HCT116 (cell line): Measurements from ENCODE around the gene LYST. TPM values are rescaled to one million over a fixed set of nuclear protein-coding genes. Genes with fewer than 3 reads are reported as not detected.

Experiments used
- ATAC-seq: fragments of 200-7000 bp; cut with Tn5 transposase; 2 replicates; pipeline ENCODE4 v1.9.1; 2020; ENCODE audit warnings: mild to moderate bottlenecking, moderate library complexity
- BruUV-seq: library from RNA; stranded (reverse); fragments of 400-500 nt; replicated peaks from 2 replicates; lab custom pipeline; 2021; lab: Mats Ljungman, UMichigan
- CTCF ChIA-PET: fragments of 300-600 bp; sonication (Branson Sonifier 250); formaldehyde crosslinking; loops from one replicate; lab custom pipeline; 2021; ENCODE audit warnings: antibody characterized with exemption; lab: Charles Lee
- POLR2A ChIA-PET: fragments of 300-600, 350-600 bp; sonication (Branson Sonifier 250); formaldehyde crosslinking; loops from one replicate; lab custom pipeline; 2021; ENCODE audit warnings: antibody characterized with exemption; lab: Charles Lee
- RAD21 ChIA-PET, 2 experiments: fragments of 300-600 bp; sonication (Branson Sonifier 250); formaldehyde crosslinking; loops; one replicate each; lab custom pipeline; 2023; ENCODE audit warnings: low total read pairs in 2 of 2; ENCODE audit not compliant: uncharacterized antibody in 2 of 2, unreplicated experiment in 2 of 2, low non-redundant PET in 1 of 2; lab: Charles Lee
- DNase-seq: peaks from one replicate; pipeline ENCODE4 v3.0.0-alpha.2; 2010; ENCODE audit warnings: low read depth, low spot score
- H2AFZ ChIP-seq: fragments of 200-600 bp; shearing (Covaris generic), sonication (generic); 2 replicates; pipeline ENCODE4 v1.6.1; 2017; ENCODE audit warnings: low read depth, mixed run types, mixed read lengths, antibody characterized with exemption, low read length; ENCODE audit not compliant: poor library complexity, severe bottlenecking
- H3K27ac ChIP-seq: 2 replicates; pipeline ENCODE4 v1.5.1; 2012; ENCODE audit warnings: low read depth, low read length
- H3K27me3 ChIP-seq: fragments of 200-600 bp; sonication (generic); 2 replicates; pipeline ENCODE4 v1.6.1; 2016; ENCODE audit warnings: mixed run types, low read length, mixed read lengths; ENCODE audit not compliant: insufficient read depth
- H3K36me3 ChIP-seq, 2 experiments: fragments of 200-500 bp in 1 of 2; fragments of 200-600 bp in 1 of 2; sonication (Bioruptor generic) in 1 of 2; sonication (generic) in 1 of 2; 2 replicates each; pipeline versions ENCODE4 v1.5.1 to v1.6.1; 2014 to 2016; ENCODE audit warnings: low read length in 2 of 2, inconsistent platforms in 1 of 2, mixed read lengths in 1 of 2, mixed run types in 1 of 2; ENCODE audit not compliant: insufficient read depth in 2 of 2, control insufficient read depth in 1 of 2
- H3K4me1 ChIP-seq, 2 experiments: fragments of 200-600 bp in 1 of 2; sonication (generic) in 1 of 2; 2 replicates each; pipeline versions ENCODE4 v1.5.1 to v1.6.1; 2012 to 2017; ENCODE audit warnings: low read length in 2 of 2, inconsistent platforms in 1 of 2, mild to moderate bottlenecking in 1 of 2, mixed read lengths in 1 of 2, mixed run types in 1 of 2, moderate library complexity in 1 of 2; ENCODE audit not compliant: insufficient read depth in 2 of 2, control insufficient read depth in 1 of 2
- H3K4me2 ChIP-seq: fragments of 200-600 bp; sonication (generic); 2 replicates; pipeline ENCODE4 v1.6.1; 2017; ENCODE audit warnings: mixed run types, low read length, mixed read lengths
- H3K4me3 ChIP-seq, 2 experiments: fragments of 200-600 bp in 1 of 2; sonication (generic) in 1 of 2; replicated peaks in 1 of 2; 2 replicates each; pipeline ENCODE4 v1.5.1; 2011 to 2016; ENCODE audit warnings: low read length in 2 of 2, control low read depth in 1 of 2, low read depth in 1 of 2, mild to moderate bottlenecking in 1 of 2, mixed read lengths in 1 of 2, mixed run types in 1 of 2
- H3K79me2 ChIP-seq: fragments of 200-600 bp; sonication (generic); 2 replicates; pipeline ENCODE4 v1.6.1; 2017; ENCODE audit warnings: mild to moderate bottlenecking, mixed run types, low read length, moderate library complexity, mixed read lengths; ENCODE audit not compliant: insufficient read depth
- H3K9ac ChIP-seq: fragments of 200-600 bp; sonication (generic); 2 replicates; pipeline ENCODE4 v1.6.1; 2016; ENCODE audit warnings: low read length, mixed read lengths
- H3K9me2 ChIP-seq: fragments of 200-600 bp; sonication (generic), shearing (Covaris generic); 2 replicates; pipeline ENCODE4 v1.6.1; 2017; ENCODE audit warnings: mixed run types, mild to moderate bottlenecking, moderate library complexity; ENCODE audit not compliant: insufficient read depth
- H3K9me3 ChIP-seq, 2 experiments: fragments of 200-500 bp in 1 of 2; fragments of 200-600 bp in 1 of 2; sonication (Bioruptor generic) in 1 of 2; sonication (generic) in 1 of 2; 2 replicates each; pipeline ENCODE4 v1.6.1; 2014 to 2017; ENCODE audit warnings: low read length in 2 of 2, mixed read lengths in 2 of 2, inconsistent platforms in 1 of 2, low read depth in 1 of 2, mild to moderate bottlenecking in 1 of 2, mixed run types in 1 of 2, moderate library complexity in 1 of 2; ENCODE audit not compliant: control insufficient read depth in 1 of 2, insufficient read depth in 1 of 2
- H4K20me1 ChIP-seq: fragments of 200-600 bp; sonication (generic), shearing (Covaris generic); 2 replicates; pipeline ENCODE4 v1.6.1; 2017; ENCODE audit warnings: mixed run types, mild to moderate bottlenecking, moderate library complexity; ENCODE audit not compliant: insufficient read depth
- CBX3 ChIP-seq: IDR thresholded peaks from 2 replicates; pipeline ENCODE4 v1.6.1; 2012; ENCODE audit warnings: low read depth
- EGR1 ChIP-seq: IDR thresholded peaks from 2 replicates; pipeline ENCODE4 v1.6.1; 2012; ENCODE audit warnings: low read depth
- ELF1 ChIP-seq: IDR thresholded peaks from 2 replicates; pipeline ENCODE4 v1.6.1; 2012; ENCODE audit warnings: low read depth, borderline replicate concordance
- FOSL1 ChIP-seq: IDR thresholded peaks from 2 replicates; pipeline ENCODE4 v1.6.1; 2012; ENCODE audit warnings: low read depth
- MAX ChIP-seq: IDR thresholded peaks from 2 replicates; pipeline ENCODE4 v1.6.1; 2012
- POLR2A ChIP-seq: IDR thresholded peaks from 2 replicates; pipeline ENCODE4 v1.7.0; 2011; ENCODE audit warnings: borderline replicate concordance; ENCODE audit not compliant: insufficient read depth, insufficient read length; ENCODE audit errors: extremely low read depth
- REST ChIP-seq: IDR thresholded peaks from 2 replicates; pipeline ENCODE4 v1.6.1; 2012; ENCODE audit warnings: low read depth
- SP1 ChIP-seq: IDR thresholded peaks from 2 replicates; pipeline ENCODE4 v1.6.1; 2012; ENCODE audit warnings: low read depth
- TCF7L2 ChIP-seq: IDR thresholded peaks from 2 replicates; pipeline ENCODE4 v1.7.0; 2011; ENCODE audit warnings: borderline replicate concordance, inconsistent platforms; ENCODE audit not compliant: insufficient read depth, insufficient read length; ENCODE audit errors: extremely low read depth
- YY1 ChIP-seq: IDR thresholded peaks from 2 replicates; pipeline ENCODE4 v1.6.1; 2011; ENCODE audit warnings: low read length, low read depth, moderate library complexity, mild to moderate bottlenecking; ENCODE audit not compliant: insufficient replicate concordance; ENCODE audit errors: extremely low read depth
- ZFX ChIP-seq: fragments of 450-650 bp; IDR thresholded peaks from 2 replicates; pipeline ENCODE4 v1.6.1; 2017
- ZNF274 ChIP-seq: fragments of 200-500 bp; sonication (Bioruptor generic); IDR thresholded peaks from 2 replicates; pipeline ENCODE4 v1.6.1; 2014; ENCODE audit warnings: mild to moderate bottlenecking, low read depth, low read length, inconsistent platforms
- intact Hi-C: fragments of 100-400 bp; cut with micrococcal nuclease; formaldehyde crosslinking; loops from 2 replicates; pipeline ENCODE4 v1.10.0; 2022
- total RNA-seq: library from RNA; stranded (reverse); gene quantifications from one replicate; pipeline ENCODE4 v1.2.1, GENCODE V29; 2021; ENCODE audit not compliant: unreplicated experiment
- TF ChIP-seq, protein P1 (sequence below): IDR thresholded peaks from 2 replicates; pipeline ENCODE4 v1.6.1; 2011; ENCODE audit warnings: mild to moderate bottlenecking, low read length, moderate library complexity; ENCODE audit not compliant: insufficient replicate concordance; ENCODE audit errors: extremely low read depth
- TF ChIP-seq, protein P2 (sequence below), 3 experiments: fragments of 200-600 bp in 1 of 3; sonication (generic) in 1 of 3; IDR thresholded peaks in 2 of 3; conservative IDR thresholded peaks in 1 of 3; 2 replicates each; pipeline ENCODE4 v1.5.1; 2012 to 2017; ENCODE audit warnings: low read depth in 2 of 3, low read length in 2 of 3, antibody characterized with exemption in 1 of 3, borderline replicate concordance in 1 of 3, control low read depth in 1 of 3, mild to moderate bottlenecking in 1 of 3, mixed read lengths in 1 of 3, mixed run types in 1 of 3, moderate library complexity in 1 of 3; ENCODE audit not compliant: insufficient read depth in 1 of 3

The LYST gene
- total RNA-seq, 1 experiment from 2014 or later: 6.6 TPM

DNA sequence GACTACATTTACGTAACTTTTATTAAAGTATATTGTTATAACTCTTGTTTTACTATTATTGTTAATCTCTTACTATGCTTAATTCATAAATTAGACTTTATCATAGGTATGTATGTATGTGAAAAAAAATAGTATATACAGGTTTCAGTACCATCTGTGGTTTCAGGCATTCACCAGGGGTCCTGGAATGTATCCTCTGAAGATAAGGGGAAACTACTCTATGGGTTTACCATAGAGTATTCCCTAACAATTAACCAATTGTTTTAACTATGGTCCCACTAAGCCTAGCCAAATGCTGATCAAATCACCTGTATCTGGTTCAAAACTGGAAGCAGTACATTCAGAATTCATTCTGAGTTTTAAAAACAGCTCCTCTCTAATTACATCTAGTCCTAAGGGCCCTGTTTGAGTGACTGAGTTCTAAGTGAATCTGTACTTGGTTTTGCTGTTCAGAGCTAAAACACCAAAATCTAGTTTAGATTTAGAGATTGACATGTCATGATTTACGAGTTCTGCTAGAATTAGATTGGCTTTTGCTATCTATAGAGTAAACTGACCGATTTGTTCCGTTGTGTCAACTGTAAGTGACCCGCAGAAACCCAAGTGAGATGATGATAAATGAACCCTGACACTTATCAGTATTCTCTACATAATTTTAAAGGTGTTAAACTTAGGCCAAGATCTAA lies 123.6 kb downstream of the LYST start:
- no peaks in the 10 kb centered on the region for H3K27me3 ChIP-seq
- no peak overlapping the region for H3K4me2 ChIP-seq
- BruUV-seq: no TSS peak
- H3K9ac ChIP-seq: no peak overlapping the region
- ChIA-PET POLR2A (no interaction called here), CTCF (no interaction called here), RAD21 (no interaction called here)
- no peak overlapping the region for H3K27ac ChIP-seq
- H3K9me3 ChIP-seq: no peaks in the 10 kb centered on the region
- DNase-seq (no peak), ATAC-seq (no peak)
- no peaks in the 10 kb centered on the region for H4K20me1 ChIP-seq
- TF ChIP-seq EGR1: no peak
- TF ChIP-seq, protein P1, sequence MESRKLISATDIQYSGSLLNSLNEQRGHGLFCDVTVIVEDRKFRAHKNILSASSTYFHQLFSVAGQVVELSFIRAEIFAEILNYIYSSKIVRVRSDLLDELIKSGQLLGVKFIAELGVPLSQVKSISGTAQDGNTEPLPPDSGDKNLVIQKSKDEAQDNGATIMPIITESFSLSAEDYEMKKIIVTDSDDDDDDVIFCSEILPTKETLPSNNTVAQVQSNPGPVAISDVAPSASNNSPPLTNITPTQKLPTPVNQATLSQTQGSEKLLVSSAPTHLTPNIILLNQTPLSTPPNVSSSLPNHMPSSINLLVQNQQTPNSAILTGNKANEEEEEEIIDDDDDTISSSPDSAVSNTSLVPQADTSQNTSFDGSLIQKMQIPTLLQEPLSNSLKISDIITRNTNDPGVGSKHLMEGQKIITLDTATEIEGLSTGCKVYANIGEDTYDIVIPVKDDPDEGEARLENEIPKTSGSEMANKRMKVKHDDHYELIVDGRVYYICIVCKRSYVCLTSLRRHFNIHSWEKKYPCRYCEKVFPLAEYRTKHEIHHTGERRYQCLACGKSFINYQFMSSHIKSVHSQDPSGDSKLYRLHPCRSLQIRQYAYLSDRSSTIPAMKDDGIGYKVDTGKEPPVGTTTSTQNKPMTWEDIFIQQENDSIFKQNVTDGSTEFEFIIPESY: no peak
- TF ChIP-seq YY1: no peak
- no peak for TF ChIP-seq ELF1
- no peak for TF ChIP-seq MAX
- no peak for TF ChIP-seq ZNF274
- TF ChIP-seq ZFX: no peak
- TF ChIP-seq POLR2A: no peak
- TF ChIP-seq TCF7L2: no peak
- TF ChIP-seq REST: no peak
- TF ChIP-seq, protein P2, sequence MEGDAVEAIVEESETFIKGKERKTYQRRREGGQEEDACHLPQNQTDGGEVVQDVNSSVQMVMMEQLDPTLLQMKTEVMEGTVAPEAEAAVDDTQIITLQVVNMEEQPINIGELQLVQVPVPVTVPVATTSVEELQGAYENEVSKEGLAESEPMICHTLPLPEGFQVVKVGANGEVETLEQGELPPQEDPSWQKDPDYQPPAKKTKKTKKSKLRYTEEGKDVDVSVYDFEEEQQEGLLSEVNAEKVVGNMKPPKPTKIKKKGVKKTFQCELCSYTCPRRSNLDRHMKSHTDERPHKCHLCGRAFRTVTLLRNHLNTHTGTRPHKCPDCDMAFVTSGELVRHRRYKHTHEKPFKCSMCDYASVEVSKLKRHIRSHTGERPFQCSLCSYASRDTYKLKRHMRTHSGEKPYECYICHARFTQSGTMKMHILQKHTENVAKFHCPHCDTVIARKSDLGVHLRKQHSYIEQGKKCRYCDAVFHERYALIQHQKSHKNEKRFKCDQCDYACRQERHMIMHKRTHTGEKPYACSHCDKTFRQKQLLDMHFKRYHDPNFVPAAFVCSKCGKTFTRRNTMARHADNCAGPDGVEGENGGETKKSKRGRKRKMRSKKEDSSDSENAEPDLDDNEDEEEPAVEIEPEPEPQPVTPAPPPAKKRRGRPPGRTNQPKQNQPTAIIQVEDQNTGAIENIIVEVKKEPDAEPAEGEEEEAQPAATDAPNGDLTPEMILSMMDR (IDR thresholded peaks at IDR 0.05 in 2 of 3, conservative IDR thresholded peaks at IDR 0.05 in 1 of 3; ENCODE audit: borderline replicate concordance in 1 of 3, insufficient read depth in 1 of 3, low read depth in 2 of 3, low read length in 2 of 3): no peak
- TF ChIP-seq FOSL1: no peak
- TF ChIP-seq CBX3: no peak
- TF ChIP-seq SP1: no peak
- no peaks in the 10 kb centered on the region for H3K9me2 ChIP-seq
- no peaks in the 10 kb centered on the region for H3K36me3 ChIP-seq
- no peak overlapping the region for H3K4me3 ChIP-seq
- H2AFZ ChIP-seq: no peak overlapping the region
- intact Hi-C loops: no loop called here
- peaks cover 0 to 16% of the 10 kb centered on the region in 2 experiments; a peak in 2 of 4 replicates for H3K4me1 ChIP-seq
- no peaks in the 10 kb centered on the region for H3K79me2 ChIP-seq
